ENCODE data around the gene COG7.

DNA sequence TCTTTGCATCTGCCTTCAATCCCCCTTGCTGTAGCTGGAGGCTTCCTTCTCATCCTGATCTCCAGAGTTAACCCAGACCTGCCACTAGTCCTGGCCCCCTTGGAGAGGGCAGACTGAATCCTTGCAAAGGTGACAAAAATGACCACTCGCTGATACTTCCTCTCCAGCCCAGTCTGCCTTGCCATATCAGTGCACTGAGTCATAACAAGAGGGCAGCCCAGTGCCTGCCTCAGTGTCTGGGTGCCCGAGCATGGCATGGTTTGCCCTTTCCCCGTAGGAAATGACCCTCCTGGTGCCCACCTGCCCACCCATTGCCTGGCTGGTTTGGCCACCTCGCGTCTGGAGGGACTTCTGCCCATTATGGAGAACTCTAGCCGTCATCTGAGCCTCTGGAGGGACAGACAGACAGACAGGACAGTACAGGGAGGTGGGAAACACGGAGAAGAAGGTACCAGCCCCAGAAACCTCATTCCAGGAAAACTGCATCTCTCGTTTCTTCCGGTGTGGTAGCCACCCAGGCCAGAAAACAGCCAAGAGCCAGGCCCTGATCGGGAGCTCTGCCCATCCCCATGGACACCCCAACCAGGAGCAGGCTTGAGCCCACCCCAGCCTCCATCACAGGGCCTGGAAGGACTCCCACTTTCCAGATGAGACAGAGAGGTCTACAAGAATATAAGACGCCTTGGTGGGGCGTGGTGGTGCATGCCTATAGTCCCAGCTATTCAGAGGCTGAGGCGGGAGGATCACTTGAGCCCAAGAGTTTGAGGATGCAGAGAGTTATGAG is 79.4 kb downstream of the COG7 start:
- TF ChIP-seq ZBTB3 (CRISPR knock-in tag; IDR thresholded peaks at IDR 0.05; ENCODE audit: borderline replicate concordance, low read depth) (no peak), ZNF496 (CRISPR knock-in tag; IDR thresholded peaks at IDR 0.05; ENCODE audit: insufficient replicate concordance) (no peak), ZNF510 (CRISPR knock-in tag; IDR thresholded peaks at IDR 0.05; ENCODE audit: low read depth) (no peak), HDAC2 (CRISPR knock-in tag; IDR thresholded peaks at IDR 0.05) (no peak), ZNF263 (CRISPR knock-in tag; IDR thresholded peaks at IDR 0.05) (no peak)
- TF ChIP-seq, protein P1, sequence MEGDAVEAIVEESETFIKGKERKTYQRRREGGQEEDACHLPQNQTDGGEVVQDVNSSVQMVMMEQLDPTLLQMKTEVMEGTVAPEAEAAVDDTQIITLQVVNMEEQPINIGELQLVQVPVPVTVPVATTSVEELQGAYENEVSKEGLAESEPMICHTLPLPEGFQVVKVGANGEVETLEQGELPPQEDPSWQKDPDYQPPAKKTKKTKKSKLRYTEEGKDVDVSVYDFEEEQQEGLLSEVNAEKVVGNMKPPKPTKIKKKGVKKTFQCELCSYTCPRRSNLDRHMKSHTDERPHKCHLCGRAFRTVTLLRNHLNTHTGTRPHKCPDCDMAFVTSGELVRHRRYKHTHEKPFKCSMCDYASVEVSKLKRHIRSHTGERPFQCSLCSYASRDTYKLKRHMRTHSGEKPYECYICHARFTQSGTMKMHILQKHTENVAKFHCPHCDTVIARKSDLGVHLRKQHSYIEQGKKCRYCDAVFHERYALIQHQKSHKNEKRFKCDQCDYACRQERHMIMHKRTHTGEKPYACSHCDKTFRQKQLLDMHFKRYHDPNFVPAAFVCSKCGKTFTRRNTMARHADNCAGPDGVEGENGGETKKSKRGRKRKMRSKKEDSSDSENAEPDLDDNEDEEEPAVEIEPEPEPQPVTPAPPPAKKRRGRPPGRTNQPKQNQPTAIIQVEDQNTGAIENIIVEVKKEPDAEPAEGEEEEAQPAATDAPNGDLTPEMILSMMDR (CRISPR knock-in tag; IDR thresholded peaks at IDR 0.05), result no peak

All from HepG2 (cell line).